ENCODE results near the gene IFNA13.
"Not testable (repeated sequence)": the region's sequence is repeated elsewhere in the genome, so short reads cannot be mapped to it uniquely, and the experiment has no call there.

IFNA13 gene

GRCh38 chr9:21367957-21368356, at the start of gene IFNA13:
Gene IFNA13 (minus strand): TSS chr9:21368057. CDS start chr9:21368010, 47 bp downstream.
- no peak for DNase-seq (ENCODE audit: low read depth in 3 of 3, low spot score in 1 of 3)

GRCh38 chr9:21415493-21416267, 47.8 kb upstream of the IFNA13 start:
- DNase-seq (ENCODE audit: low read depth in 3 of 3, low spot score in 1 of 3), result no peak

GRCh38 chr9:21414220-21414940, 46.5 kb upstream of the IFNA13 start:
- DNase-seq (ENCODE audit: low read depth in 3 of 3, low spot score in 1 of 3), result no peak

- DNase-seq (ENCODE audit: low read depth in 3 of 3, low spot score in 1 of 3), result no peak
These were observed 45.8 kb upstream of the IFNA13 start for GRCh38 chr9:21413624-21414023.

GRCh38 chr9:21413151-21413550, 45.3 kb upstream of the IFNA13 start:
- no peak for DNase-seq (ENCODE audit: low read depth in 3 of 3, low spot score in 1 of 3)

GRCh38 chr9:21412107-21412506, 44.2 kb upstream of the IFNA13 start:
- DNase-seq (ENCODE audit: low read depth in 3 of 3, low spot score in 1 of 3), result no peak

GRCh38 chr9:21408817-21409216, 41.0 kb upstream of the IFNA13 start, which contains the start of gene IFNA8:
Gene IFNA8 (plus strand): TSS chr9:21409117. CDS start chr9:21409177, 60 bp downstream.
- DNase-seq (ENCODE audit: low read depth in 3 of 3, low spot score in 1 of 3), result no peak

GRCh38 chr9:21404146-21404545, 36.3 kb upstream of the IFNA13 start:
- no peak for DNase-seq (ENCODE audit: low read depth in 3 of 3, low spot score in 1 of 3)

GRCh38 chr9:21402386-21403251, 34.8 kb upstream of the IFNA13 start:
- DNase-seq (ENCODE audit: low read depth in 3 of 3, low spot score in 1 of 3), result no peak

- DNase-seq (ENCODE audit: low read depth in 3 of 3, low spot score in 1 of 3), result no peak
These were observed 32.1 kb upstream of the IFNA13 start for GRCh38 chr9:21399956-21400355.

- DNase-seq (ENCODE audit: low read depth in 3 of 3, low spot score in 1 of 3), result no peak
These were observed 31.2 kb upstream of the IFNA13 start for GRCh38 chr9:21398955-21399489.

- peak; percentile 1 to 52 (median 22) for DNase-seq (ENCODE audit: low read depth in 3 of 3, low spot score in 1 of 3)
These were observed 28.2 kb upstream of the IFNA13 start for GRCh38 chr9:21395778-21396717.

- no peak for DNase-seq (ENCODE audit: low read depth in 3 of 3, low spot score in 1 of 3)
These were observed 24.4 kb upstream of the IFNA13 start for GRCh38 chr9:21392270-21392669.

- DNase-seq (ENCODE audit: low read depth in 3 of 3, low spot score in 1 of 3), result no peak
These were observed 17.3 kb upstream of the IFNA13 start, which contains the start of gene IFNA2 for GRCh38 chr9:21385131-21385670. Gene IFNA2 (minus strand): TSS chr9:21385398. CDS start chr9:21385329, 69 bp downstream.

GRCh38 chr9:21383627-21384026, 15.8 kb upstream of the IFNA13 start:
- DNase-seq (ENCODE audit: low read depth in 3 of 3, low spot score in 1 of 3), result no peak

- no peak for DNase-seq (ENCODE audit: low read depth in 3 of 3, low spot score in 1 of 3)
These were observed 13.8 kb upstream of the IFNA13 start for GRCh38 chr9:21381448-21382339.

GRCh38 chr9:21371467-21371866, 3.6 kb upstream of the IFNA13 start:
- DNase-seq (ENCODE audit: low read depth in 3 of 3, low spot score in 1 of 3), result not testable (repeated sequence)

GRCh38 chr9:21367169-21367568, 688 bp downstream of the IFNA13 start:
- DNase-seq (ENCODE audit: low read depth in 3 of 3, low spot score in 1 of 3), result not testable (repeated sequence)

GRCh38 chr9:21362287-21362686, 5.6 kb downstream of the IFNA13 start:
- no peak for DNase-seq (ENCODE audit: low read depth in 3 of 3, low spot score in 1 of 3)

All from stimulated activated CD4-positive, alpha-beta T cell treated with anti-CD3 and anti-CD28 coated beads, TNF-alpha, amount 100 ng/mL, for 1 hour (primary cell).